ENCODE results near the gene PPP4R1.

The PPP4R1 gene

GRCh38 chr18:9547782-9548181 lies 66.6 kb downstream of the PPP4R1 start:
- DNase-seq (ENCODE audit: low read depth): no peak

GRCh38 chr18:9546468-9546867 lies 67.9 kb downstream of the PPP4R1 start:
- no peak for DNase-seq (ENCODE audit: low read depth)

GRCh38 chr18:9545029-9545428 lies 69.3 kb downstream of the PPP4R1 start:
- no peak for DNase-seq (ENCODE audit: low read depth)

- no peak for DNase-seq (ENCODE audit: low read depth)
Observed at GRCh38 chr18:9542924-9543323, 71.4 kb downstream of the PPP4R1 start.

- no peak for DNase-seq (ENCODE audit: low read depth)
Observed at GRCh38 chr18:9539938-9540337, 74.4 kb downstream of the PPP4R1 start.

- DNase-seq (ENCODE audit: low read depth): peak; percentile 86
Observed at GRCh38 chr18:9539283-9539682, 75.1 kb downstream of the PPP4R1 start.

- DNase-seq (ENCODE audit: low read depth): no peak
Observed at GRCh38 chr18:9537677-9538076, 76.7 kb downstream of the PPP4R1 start.

- DNase-seq (ENCODE audit: low read depth): peak; percentile 58
Observed at GRCh38 chr18:9536354-9537152, 77.8 kb downstream of the PPP4R1 start.

GRCh38 chr18:9535430-9535991 lies 78.8 kb downstream of the PPP4R1 start:
- DNase-seq (ENCODE audit: low read depth): peak; percentile 97

GRCh38 chr18:9534844-9535243 lies 79.5 kb downstream of the PPP4R1 start:
- no peak for DNase-seq (ENCODE audit: low read depth)

- peak; percentile 72 for DNase-seq (ENCODE audit: low read depth)
Observed at GRCh38 chr18:9531791-9532410, 82.5 kb downstream of the PPP4R1 start.

GRCh38 chr18:9530226-9531009 lies 83.9 kb downstream of the PPP4R1 start:
- peak; percentile 60 for DNase-seq (ENCODE audit: low read depth)

GRCh38 chr18:9526458-9526857 lies 87.9 kb downstream of the PPP4R1 start:
- DNase-seq (ENCODE audit: low read depth): no peak

GRCh38 chr18:9522952-9523351 lies 91.4 kb downstream of the PPP4R1 start:
- no peak for DNase-seq (ENCODE audit: low read depth)

- no peak for DNase-seq (ENCODE audit: low read depth)
Observed at GRCh38 chr18:9521770-9522169, 92.6 kb downstream of the PPP4R1 start.

GRCh38 chr18:9520666-9521065 lies 93.7 kb downstream of the PPP4R1 start:
- no peak for DNase-seq (ENCODE audit: low read depth)

GRCh38 chr18:9519399-9519798 lies 95.0 kb downstream of the PPP4R1 start:
- no peak for DNase-seq (ENCODE audit: low read depth)

GRCh38 chr18:9517869-9518268 lies 96.5 kb downstream of the PPP4R1 start:
- no peak for DNase-seq (ENCODE audit: low read depth)

- peak; percentile 53 for DNase-seq (ENCODE audit: low read depth)
Observed at GRCh38 chr18:9516437-9517064, 97.8 kb downstream of the PPP4R1 start.

GRCh38 chr18:9513971-9514512 lies 100.3 kb downstream of the PPP4R1 start:
- DNase-seq (ENCODE audit: low read depth): peak; percentile 55

- no peak for DNase-seq (ENCODE audit: low read depth)
Observed at GRCh38 chr18:9508446-9509025, 105.8 kb downstream of the PPP4R1 start.

Data from amniotic epithelial cell (primary cell).